UCSD-AML1 (cell line): ENCODE measurements around the gene ADAMTS4.

Experiments used
- DNase-seq: peaks from one replicate; lab custom pipeline; 2025; ENCODE audit not compliant: unreplicated experiment; lab: John Stamatoyannopoulos, UW

The ADAMTS4 gene

DNA sequence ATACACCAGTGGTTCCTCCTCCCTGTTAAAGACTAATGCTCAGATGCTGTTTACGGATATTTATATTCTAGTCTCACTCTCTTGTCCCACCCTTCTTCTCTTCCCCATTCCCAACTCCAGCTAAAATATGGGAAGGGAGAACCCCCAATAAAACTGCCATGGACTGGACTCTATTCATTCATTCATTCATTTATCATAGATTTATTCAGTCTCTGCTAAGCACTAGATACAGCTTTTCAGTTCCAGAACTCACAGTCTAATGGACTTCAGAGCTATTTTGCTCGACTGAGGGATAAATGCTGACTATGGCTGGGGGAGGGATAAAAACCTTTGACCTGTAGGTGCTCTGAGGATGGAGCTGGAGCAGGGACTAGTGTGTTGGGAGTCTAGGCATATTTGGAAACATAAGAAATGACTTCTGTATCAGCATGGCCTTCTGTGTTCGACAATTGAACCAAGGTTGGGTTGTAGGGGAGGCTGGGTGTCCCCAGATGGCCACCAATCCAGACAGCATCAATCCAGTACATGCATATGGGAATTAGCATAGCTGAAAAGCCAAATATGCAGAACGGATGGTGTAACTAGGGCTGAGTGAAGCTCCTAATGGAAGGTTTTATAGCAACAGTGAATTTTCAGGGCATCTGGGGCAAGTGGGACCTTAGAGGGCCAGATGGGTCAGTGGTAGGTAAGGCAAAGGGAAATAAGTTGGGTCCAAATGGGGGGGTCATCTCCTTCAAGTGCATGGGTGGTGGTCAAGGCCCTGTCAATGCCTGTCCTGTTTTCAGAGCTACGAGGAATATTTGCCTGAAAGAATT is 20.4 kb upstream of the ADAMTS4 start:
- DNase-seq: no peak

DNA sequence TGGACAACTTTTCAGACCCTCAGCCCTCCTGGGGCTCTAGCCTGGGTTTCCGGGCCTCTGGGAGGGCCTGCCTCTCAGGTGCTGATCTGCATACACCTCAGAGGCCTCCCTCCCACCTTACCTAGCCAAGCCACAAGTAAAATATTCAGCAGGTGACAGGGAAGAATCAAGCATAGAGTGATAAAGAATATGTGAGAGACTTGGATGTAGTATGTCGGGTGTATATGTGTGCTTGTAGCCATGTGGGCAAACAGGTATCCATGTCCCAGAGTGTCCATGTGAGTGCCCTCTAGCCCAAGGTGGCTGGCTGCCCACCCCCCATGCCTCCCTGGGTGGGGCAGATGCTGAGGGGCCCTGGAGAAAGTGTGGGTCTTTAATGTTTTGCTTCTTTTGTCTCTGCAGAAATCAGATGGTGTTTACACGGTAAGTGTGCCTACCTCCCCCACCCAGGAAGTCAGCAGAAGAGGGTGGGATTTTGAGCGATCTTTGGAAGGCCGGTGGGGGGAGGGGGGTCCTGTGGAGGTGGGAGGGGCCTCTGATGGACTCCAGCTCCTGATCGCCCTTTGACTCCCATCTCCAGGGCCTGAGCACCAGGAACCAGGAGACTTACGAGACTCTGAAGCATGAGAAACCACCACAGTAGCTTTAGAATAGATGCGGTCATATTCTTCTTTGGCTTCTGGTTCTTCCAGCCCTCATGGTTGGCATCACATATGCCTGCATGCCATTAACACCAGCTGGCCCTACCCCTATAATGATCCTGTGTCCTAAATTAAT is 19.6 kb upstream of the ADAMTS4 start:
- DNase-seq: no peak

DNA sequence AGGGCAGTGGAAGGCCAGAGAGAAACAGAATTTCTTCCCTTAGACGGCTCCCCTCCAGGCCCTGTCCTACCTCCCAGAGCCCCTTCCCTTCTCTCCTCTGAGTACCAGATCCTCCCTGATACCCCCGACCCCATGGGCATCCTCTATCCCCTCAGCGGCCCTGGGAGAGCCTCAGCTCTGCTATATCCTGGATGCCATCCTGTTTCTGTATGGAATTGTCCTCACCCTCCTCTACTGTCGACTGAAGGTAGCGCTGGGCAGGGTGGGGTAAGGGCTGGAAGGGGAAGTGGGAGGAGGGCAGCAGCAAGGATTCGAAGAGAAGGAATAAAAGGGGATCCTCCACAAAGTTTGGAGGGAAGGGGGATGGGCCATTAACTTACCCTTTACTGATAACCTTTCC is 19.0 kb upstream of the ADAMTS4 start:
- no peak for DNase-seq

DNA sequence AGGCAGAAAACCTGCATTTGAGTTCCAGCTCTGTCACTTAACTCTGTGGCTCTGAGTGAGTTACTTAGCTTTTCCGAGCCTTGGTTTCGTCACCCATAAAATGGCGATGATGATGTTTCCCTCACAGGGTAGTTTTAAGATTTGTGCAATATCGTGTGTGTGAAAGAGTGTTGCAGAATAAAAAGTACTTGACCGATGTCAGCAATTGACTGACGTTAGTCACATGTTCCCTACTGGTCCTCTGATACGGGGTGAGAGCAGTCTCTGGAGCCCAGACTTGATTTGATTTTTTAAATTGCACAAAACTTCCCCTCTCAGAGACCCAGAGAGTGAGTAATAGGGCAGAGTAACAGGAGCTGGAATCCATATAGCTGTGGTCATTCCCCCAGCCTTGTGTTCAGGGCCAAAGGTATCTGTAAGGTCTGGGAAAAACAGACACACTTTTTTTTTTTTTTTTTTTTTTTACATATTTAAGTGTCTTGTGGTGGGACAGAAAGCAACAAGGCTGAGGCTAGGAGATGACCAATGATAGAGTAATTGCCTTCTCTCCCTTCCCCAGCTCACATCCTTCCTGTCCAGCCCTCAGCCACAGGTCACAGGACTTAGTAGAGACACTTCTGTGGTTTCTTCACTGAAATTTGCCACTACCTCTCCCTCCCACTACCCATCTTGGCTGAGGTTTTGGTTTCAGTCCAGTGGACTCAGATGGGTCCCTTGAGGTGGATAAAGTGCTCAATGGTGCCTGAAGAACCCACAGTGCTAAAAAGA is 18.3 kb upstream of the ADAMTS4 start:
- peak; percentile 33 for DNase-seq

DNA sequence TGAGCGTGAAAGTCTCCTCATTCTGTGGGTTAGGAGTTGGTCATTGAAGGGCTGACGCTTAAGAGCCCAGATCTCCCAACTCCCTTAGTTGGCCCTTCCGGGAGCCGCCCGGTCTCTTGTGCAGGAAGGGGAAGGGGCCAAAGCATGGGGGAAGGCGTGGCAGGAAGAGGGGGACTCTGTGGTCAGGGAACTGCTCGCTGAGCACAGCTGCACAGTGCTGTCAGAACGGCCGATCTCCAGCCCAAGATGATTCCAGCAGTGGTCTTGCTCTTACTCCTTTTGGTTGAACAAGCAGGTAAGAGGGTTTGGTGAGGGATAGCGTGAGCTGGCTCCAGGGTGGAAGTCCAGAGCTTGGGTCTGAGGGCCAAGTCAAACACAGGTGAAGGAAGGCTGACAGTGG is 16.2 kb upstream of the ADAMTS4 start, which contains the start of gene FCER1G:
Gene FCER1G, plus strand, starts transcription at position 220 of the 400 bp plus-strand sequence. Its CDS starts 27 bp downstream, at position 247.
- DNase-seq: peak; percentile 85

DNA sequence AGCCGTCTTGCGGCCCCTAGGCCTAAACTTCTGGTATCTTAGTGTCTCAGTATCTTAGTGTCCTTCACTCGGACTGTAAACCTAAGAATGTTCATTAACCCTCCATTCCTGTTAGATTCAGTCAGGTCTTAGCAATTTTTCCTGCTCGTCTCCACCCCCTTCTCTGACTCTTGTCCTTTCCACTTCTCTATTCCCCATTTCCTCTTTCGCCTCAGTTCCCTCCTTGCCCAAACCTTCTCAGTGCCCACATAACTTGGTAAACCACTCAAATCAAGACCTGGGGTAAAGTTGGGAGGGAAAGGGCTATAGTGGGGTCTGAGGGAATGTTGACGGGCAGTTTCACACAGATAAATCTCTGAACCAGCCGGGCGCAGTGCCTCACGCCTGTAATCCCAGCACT is 15.5 kb upstream of the ADAMTS4 start:
- DNase-seq: no peak

DNA sequence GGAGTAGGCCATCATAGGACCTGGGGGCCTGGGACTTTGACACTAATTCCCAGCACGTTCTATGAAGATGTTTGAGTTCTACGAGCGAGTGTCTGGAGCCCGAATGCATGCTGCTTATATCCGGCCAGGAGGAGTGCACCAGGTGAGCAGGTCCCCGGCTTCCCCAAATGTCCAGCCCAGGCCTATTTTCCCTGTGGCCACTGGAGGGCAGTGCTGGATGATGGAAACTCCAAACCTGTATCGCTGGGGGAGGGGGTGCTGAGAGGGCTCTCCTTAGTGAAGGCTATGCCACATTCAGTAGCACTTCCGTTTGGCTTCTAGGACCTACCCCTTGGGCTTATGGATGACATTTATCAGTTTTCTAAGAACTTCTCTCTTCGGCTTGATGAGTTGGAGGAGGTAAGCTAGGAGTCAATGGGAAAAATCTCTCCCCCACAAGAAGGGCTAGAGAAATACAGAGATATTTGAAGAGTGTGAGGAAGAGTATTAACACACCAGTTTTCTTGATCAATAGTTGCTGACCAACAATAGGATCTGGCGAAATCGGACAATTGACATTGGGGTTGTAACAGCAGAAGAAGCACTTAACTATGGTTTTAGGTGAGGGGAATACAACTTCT is 11.0 kb upstream of the ADAMTS4 start:
- peak; percentile 77 for DNase-seq

DNA sequence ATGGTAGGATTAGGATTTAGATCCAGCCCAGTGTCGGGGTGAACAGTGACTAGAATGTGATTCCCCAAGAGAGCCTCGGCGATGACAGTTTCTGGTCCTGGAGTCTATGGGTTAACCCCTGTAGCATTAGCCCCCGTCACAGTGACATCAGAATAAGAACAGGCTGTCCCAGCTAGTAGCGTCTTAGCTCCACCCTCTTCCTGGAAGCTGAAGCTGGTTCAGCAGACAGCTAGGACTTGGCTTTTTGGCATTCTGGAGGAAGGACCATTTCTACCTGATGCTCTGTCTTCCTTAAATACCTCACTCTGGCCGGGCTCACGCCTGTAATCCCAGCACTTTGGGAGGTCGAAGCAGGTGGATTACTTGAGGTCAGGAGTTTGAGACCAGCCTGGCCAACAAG is 8.3 kb upstream of the ADAMTS4 start:
- DNase-seq: no peak

DNA sequence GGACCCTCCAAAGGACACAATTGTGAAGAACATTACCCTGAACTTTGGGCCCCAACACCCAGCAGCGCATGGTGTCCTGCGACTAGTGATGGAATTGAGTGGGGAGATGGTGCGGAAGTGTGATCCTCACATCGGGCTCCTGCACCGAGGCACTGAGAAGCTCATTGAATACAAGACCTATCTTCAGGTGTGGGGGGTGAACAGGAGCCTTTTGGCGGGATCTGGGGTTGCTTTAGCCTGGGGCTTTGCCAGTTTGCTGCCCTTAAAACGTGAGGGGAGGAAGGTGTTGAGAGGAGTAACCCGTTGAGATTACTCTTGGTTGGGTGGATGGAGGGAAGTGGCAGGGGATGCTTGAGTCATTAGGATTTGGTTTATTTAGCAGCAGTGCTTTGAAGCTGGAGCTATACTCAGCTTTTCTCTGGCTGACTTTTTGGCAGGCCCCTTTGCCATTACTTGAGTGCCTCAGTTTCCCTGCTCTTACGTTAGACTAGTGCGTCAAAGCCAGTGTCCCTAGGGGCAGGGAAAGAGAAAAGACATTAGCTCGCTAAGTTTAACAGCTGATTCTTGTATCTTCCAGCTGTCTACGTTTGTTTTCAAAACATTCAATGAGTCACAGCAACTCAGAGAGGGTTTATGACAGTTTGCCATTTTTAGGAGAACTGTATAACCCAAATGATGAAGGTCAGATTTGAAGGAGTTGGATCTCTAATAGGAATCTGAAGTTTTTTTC is 7.7 kb upstream of the ADAMTS4 start:
- no peak for DNase-seq

DNA sequence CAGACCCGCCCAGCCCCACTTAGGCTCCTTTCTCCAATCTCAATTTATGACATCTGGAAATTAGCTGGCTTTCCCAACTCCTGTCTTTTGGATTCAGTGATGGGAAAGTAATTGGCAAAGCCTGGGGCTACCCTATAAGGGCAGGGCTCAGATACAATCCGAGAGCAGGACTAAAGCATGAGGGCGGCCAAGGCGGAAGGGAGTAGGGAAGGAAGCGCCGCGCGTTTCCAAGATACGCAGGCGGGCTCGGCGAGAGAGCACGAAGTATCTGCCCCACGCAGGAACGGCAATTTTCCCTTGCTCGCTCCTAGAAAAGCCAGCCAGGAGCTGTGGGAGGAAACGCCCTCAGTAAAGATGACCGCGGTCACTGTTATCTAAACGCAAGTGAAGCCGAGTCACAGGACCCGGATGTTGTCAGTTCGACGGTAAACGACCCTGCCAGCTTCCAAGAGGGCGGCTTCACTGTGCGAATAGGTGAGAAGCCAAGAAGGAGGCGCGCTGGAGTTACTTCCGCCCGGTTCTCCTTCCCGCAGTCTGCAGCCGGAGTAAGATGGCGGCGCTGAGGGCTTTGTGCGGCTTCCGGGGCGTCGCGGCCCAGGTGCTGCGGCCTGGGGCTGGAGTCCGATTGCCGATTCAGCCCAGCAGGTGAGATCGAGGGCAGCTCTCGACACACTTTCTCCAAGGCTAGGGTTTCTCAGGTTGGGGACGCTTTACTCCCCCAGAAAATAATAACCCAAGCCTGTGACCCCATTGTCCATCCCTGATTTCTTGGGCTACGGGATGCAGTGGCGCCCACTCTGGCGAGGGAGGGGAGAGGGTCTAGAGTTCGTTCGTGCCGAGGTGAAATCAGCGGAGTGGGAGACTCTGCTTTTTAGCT is 3.2 kb upstream of the ADAMTS4 start, which contains the start of gene NDUFS2:
Gene NDUFS2, plus strand, starts transcription at position 532 of the 877 bp plus-strand sequence. Its CDS starts 19 bp downstream, at position 551.
- DNase-seq: peak; percentile 94

DNA sequence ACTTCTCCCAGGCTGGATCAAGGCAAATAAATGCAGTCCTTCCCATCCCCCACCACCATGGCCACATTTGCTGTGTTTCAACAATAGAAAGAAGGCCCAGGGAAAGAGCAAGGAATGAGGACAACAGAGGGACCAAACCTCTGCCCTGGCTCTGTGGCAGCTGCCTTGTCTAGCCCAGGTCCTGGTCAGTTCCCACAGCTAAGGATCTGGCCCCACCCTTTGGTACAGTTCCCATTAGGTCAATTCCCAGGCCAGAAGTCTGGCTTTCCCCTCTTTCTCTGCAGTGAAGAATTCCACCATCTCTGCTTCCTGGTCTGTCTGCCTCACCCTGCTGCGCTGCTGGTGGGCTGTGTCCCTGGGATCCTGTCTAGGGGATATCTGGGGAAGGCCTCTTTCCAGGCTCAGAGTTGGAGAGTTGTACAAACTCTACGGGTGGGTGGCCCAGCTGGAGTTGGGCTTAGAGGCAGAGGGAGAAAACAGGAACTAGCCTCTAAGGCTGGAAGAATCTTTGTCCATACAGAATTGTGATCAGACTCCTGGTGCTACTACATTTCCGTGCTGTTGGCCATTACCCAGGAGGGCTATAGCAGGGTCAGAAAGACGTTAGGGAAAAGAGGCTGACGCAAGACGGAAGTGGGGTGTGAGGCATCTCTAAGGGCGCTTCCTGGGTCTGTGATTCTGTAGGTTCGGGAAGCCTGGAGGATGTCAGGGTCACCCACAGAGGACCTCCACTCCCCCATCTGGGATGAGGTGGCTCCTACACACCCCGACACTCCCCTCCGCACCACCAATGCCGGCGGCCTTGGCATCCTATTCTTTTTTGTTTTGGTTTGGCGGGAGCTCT is 2.4 kb upstream of the ADAMTS4 start:
- DNase-seq: peak; percentile 76

DNA sequence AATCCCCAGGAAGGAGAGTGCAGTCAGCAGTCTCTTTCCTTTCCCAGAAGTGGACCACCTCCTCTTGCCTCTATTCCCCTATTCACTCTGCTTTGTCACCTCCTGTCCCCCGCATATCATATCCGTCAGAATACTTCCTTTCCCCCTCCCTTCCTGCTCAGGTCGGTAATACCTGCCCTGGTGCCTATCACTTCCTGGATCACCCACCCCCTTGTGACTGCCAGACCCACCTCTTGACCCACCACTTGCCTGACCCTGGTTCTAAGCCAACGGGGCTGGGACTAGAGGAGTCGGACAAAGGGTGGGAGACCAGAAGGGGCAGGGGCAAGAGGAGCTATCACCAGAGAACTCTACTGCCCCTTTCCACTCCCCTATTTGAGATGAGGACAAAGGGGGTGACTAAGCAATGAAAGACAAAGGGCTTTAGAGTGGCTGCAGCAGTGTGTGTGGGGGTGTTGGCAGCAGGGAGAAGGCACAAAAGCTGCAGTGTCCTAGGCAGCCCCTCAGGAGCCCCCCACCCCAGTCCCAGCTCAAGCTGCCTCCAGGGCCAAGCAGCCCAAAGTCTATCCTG is 1.7 kb upstream of the ADAMTS4 start:
- peak; percentile 69 for DNase-seq

DNA sequence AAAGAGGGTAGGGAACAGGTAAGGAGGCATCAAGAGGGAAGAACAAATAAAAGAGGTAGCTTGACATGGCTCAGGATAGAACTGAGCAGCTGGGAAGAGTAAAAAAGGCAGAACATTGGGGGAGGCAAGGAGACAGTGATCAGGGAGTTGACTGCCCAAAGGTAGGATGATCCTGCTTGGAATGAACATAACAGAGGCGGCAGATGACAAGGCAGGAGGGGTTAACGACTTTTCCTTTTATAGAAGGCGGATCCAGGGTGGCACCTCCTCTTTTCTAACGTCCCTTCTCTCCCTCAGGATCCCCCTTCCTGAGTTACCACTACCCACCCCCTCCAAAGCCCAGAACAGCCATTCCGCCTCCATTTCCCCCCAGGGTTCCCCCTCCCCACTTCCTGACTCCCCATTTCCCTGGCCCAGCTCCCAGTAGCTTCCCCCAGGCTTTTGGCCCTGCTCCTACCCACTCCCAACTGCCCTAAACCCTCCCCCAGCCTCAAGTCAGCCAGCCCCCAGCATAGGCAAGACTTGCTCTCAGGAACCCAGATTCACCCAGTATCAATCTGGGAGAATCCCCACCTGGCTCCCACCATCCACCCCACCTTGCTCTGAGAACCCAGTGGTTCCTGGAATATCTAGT is 769 bp upstream of the ADAMTS4 start:
- DNase-seq: peak; percentile 37

DNA sequence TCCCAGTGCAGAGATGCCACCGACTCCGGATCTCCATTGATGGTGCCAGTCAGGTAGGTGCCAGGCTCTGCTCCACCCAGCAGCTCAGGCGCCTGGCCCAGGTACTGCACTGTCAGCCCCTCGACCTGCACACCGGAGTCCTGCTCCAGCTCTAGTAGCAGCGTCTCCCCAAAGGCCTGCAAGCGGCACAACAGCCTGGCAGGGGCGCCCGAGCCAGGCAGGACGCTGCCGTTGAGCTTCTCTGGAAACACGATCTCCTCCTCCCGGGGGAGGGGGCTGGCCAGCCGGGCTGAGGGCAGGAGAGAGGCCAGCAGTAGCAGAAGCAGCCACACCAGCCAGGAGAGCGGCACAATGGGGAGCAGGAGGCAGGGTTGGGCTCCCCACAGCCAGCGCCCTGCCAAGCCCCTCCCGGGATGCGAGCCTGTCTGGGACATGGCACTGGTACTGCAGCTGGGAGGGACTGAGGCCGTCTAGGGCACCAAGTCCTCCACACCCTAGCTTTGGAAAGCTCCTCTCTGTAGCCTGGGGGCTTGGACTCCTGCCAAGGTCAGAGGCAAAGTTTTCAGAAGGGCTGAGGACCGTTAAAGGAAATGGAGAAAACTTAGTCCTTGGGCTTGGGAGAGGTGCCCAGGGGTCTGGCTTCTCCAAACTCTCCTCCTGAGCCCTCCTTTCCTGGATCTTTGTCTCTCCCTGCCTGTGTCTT is 509 bp downstream of the ADAMTS4 start:
- DNase-seq: peak; percentile 53

DNA sequence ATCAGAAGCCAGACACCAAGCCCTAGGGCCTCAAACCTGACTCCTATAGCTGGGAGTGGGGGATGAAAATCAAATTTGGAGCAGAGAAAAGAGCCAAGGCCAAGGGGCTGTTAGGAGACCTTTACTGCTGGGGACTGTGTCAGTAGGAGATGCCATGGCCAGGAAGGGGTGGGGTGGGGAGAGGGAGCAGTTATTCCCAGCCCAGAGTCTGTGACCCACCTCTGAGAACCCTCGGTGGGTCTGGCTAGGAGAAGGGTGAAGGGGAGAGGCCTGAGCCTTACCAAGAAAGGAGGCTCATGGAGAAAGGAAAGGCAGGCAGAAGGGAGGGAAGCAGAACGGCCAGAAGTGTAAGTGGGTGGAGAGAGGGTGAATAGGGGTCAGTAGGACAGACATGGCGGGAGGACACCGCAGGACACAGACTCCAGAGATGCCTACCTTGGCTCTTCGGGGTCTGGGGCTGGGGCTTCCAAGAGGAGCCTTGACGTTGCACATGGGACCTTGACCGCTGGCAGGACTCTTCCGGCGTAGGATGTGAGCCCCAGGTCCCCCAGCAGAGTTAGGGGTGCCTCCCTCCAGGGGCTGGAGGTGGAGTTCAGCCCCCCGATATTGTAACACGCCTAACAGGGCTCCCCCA is 1.2 kb downstream of the ADAMTS4 start:
- no peak for DNase-seq
